Testis (tissue), 3 donors: ENCODE results near the gene ALOXE3. TPM values are rescaled to one million over a fixed set of nuclear protein-coding genes. Genes with fewer than 3 reads are reported as not detected.

Experiments used
- DNase-seq: peaks from one replicate; pipeline ENCODE4 v3.0.0-alpha.2; 2019
- H3K27ac ChIP-seq, 2 donors: fragments of 200-600 bp; sonication (generic); one replicate each; pipeline ENCODE4 v1.5.1; 2019
- H3K27me3 ChIP-seq: fragments of 200-600 bp; sonication (generic); one replicate; pipeline ENCODE4 v1.5.1; 2019
- H3K36me3 ChIP-seq: fragments of 200-600 bp; sonication (generic); one replicate; pipeline ENCODE4 v1.5.1; 2017; ENCODE audit warnings: low read depth; ENCODE audit errors: missing control alignments
- H3K4me1 ChIP-seq: fragments of 200-600 bp; sonication (generic); one replicate; pipeline ENCODE4 v1.5.1; 2019
- H3K4me3 ChIP-seq, 2 donors: fragments of 200-600 bp; sonication (generic); one replicate each; pipeline ENCODE4 v1.5.1; 2017 to 2019
- H3K9me3 ChIP-seq: fragments of 200-600 bp; sonication (generic); one replicate; pipeline ENCODE4 v1.5.1; 2017
- CTCF ChIP-seq, 3 experiments: fragments of 450-650 bp in 2 of 3; fragments of 200-600 bp in 1 of 3; sonication (generic) in 1 of 3; IDR thresholded peaks; one replicate each; pipeline ENCODE4 v1.5.1; 2016 to 2019; ENCODE audit warnings: antibody characterized with exemption in 3 of 3, mild to moderate bottlenecking in 2 of 3, moderate library complexity in 1 of 3
- POLR2A ChIP-seq: fragments of 450-650 bp; IDR thresholded peaks from one replicate; pipeline ENCODE4 v1.6.1; 2017; ENCODE audit warnings: antibody characterized with exemption, mild to moderate bottlenecking, moderate library complexity
- WGBS, 2 donors: methylation state at CpG; one replicate each; pipeline ENCODE4 v1.1.5; 2018; 5-methylcytosine and 5-hydroxymethylcytosine counted together
- intact Hi-C: fragments of 100-400 bp; cut with DNase I; formaldehyde crosslinking; loops from one replicate; pipeline ENCODE4 v1.15.1; 2023; ENCODE audit warnings: low total_unique reads
- polyA plus RNA-seq: library from polyadenylated mRNA; stranded (reverse); fragments of 350-450 nt; fragmentation: Illumina TruSeq; extraction: RNeasy Lipid Tissue Mini Kit (QIAGEN cat#74804); gene quantifications from one replicate; pipeline ENCODE4 v1.2.3, GENCODE V29; 2014; ENCODE audit warnings: low read depth, low replicate concordance; ENCODE audit not compliant: insufficient read depth
- total RNA-seq, 2 donors: library from RNA; depleted of rRNA; stranded (reverse); fragments of >200 nt; gene quantifications; one replicate each; pipeline ENCODE4 v1.2.3, GENCODE V29; 2016

The ALOXE3 gene
- total and polyA plus RNA-seq, 3 donors from 2014 or later: 2.2 to 4.3 (median 2.7) TPM

GRCh38 chr17:8137645-8138373, 19.5 kb upstream of the ALOXE3 start:
- no peak for DNase-seq
- H3K4me3 ChIP-seq: no peak overlapping the region
- WGBS, 2 donors: 20 to 22% methylated on average over 21 of the region's 21 CpGs

GRCh38 chr17:8133941-8134340, 15.6 kb upstream of the ALOXE3 start:
- Histone ChIP-seq H3K27me3 (no peaks in the 10 kb centered on the region), H3K4me3 (no peak overlapping the region), H3K27ac (no peak overlapping the region), H3K36me3 (no peaks in the 10 kb centered on the region), H3K9me3 (no peaks in the 10 kb centered on the region), H3K4me1 (no peaks in the 10 kb centered on the region)
- TF ChIP-seq CTCF (IDR thresholded peaks at IDR 0.05): no peak
- TF ChIP-seq POLR2A: no peak
- intact Hi-C loops: no loop called here
- 81 to 92% methylated on average over 4 of the region's 4 CpGs for WGBS, 2 donors
- no peak for DNase-seq

More at GRCh38 chr17:8137645-8138373, 19.5 kb upstream of the ALOXE3 start:
- H3K4me1 ChIP-seq: no peaks in the 10 kb centered on the region
- no peak for TF ChIP-seq POLR2A
- no peak for TF ChIP-seq CTCF (IDR thresholded peaks at IDR 0.05)
- no peaks in the 10 kb centered on the region for H3K27me3 ChIP-seq
- H3K27ac ChIP-seq: peak overlapping the region; percentile 95 to 96
- no peaks in the 10 kb centered on the region for H3K9me3 ChIP-seq
- no peaks in the 10 kb centered on the region for H3K36me3 ChIP-seq
- intact Hi-C loops: no loop called here

DNA sequence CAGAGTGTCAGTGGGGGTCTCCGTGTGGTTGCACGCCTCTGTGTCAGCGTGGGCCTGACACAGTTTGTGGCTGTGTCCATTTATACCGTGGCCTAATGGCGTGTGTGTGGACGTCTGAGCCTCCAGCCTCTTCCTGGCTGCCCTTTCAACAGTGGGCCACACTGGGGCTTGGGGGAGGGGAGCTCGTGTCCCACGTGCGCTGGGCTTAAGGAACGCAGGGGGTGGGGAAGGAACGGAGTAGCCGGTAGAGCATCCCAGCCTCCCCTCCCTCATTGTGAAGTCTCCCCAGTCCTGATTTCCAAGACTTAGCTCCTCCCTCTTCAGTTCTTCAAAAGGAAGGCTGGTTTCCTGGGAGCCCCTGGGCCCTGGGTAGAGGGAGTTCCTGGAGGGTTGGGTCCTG, 15.1 kb upstream of the ALOXE3 start:
- WGBS, 2 donors: 69% methylated on average over 8 to 12 of the region's 12 CpGs
- H3K27me3 ChIP-seq: no peaks in the 10 kb centered on the region
- intact Hi-C loops: no loop called here
- no peaks in the 10 kb centered on the region for H3K36me3 ChIP-seq
- no peak for DNase-seq
- no peak overlapping the region for H3K4me3 ChIP-seq
- no peak for TF ChIP-seq POLR2A
- no peak for TF ChIP-seq CTCF (IDR thresholded peaks at IDR 0.05)
- H3K27ac ChIP-seq: no peak overlapping the region
- no peaks in the 10 kb centered on the region for H3K4me1 ChIP-seq
- no peaks in the 10 kb centered on the region for H3K9me3 ChIP-seq

GRCh38 chr17:8131844-8132441, 13.6 kb upstream of the ALOXE3 start:
- 68 to 84% methylated on average over 3 of the region's 3 CpGs for WGBS, 2 donors
- no peak for DNase-seq
- Histone ChIP-seq H3K36me3 (no peaks in the 10 kb centered on the region), H3K27me3 (no peaks in the 10 kb centered on the region), H3K4me1 (peaks cover 6% of the 10 kb centered on the region), H3K4me3 (no peak overlapping the region), H3K9me3 (no peaks in the 10 kb centered on the region), H3K27ac (no peak overlapping the region)
- intact Hi-C loops: no loop called here
- TF ChIP-seq POLR2A: no peak
- TF ChIP-seq CTCF (IDR thresholded peaks at IDR 0.05): no peak
